Lower leg skin (tissue), 4 donors: ENCODE data around the gene RNASE12. TPM values are rescaled to one million over a fixed set of nuclear protein-coding genes. Genes with fewer than 3 reads are reported as not detected.

Source experiments
- DNase-seq, 2 donors: peaks; one replicate each; pipeline ENCODE4 v3.0.0-alpha.2; 2019; ENCODE audit warnings: low spot score in 2 of 2
- H3K4me3 ChIP-seq: fragments of 200-600 bp; sonication (generic); 2 replicates; pipeline ENCODE4 v1.5.1; 2017; ENCODE audit warnings: mild to moderate bottlenecking, low read depth; ENCODE audit not compliant: poor library complexity, severe bottlenecking
- POLR2A ChIP-seq, 2 donors: fragments of 450-650 bp; IDR thresholded peaks; one replicate each; pipeline ENCODE4 v1.6.1; 2016 to 2017; ENCODE audit warnings: antibody characterized with exemption in 2 of 2, mild to moderate bottlenecking in 1 of 2, moderate library complexity in 1 of 2
- WGBS, 2 donors: methylation state at CpG; one replicate each; pipeline ENCODE4 v1.1.5; 2018; 5-methylcytosine and 5-hydroxymethylcytosine counted together
- intact Hi-C: fragments of 100-400 bp; cut with DNase I; formaldehyde crosslinking; loops from one replicate; pipeline ENCODE4 v1.15.0; 2023; ENCODE audit warnings: low total_unique reads
- total RNA-seq, 4 donors: library from RNA; depleted of rRNA; stranded (reverse); fragments of >200 nt; gene quantifications; one replicate each; pipeline ENCODE4 v1.1.0, GENCODE V29; 2016
- TF ChIP-seq, protein P1 (sequence below), 3 donors: fragments of 450-650 bp; IDR thresholded peaks; one replicate each; pipeline ENCODE4 v1.5.1; 2016; ENCODE audit warnings: antibody characterized with exemption in 3 of 3, mild to moderate bottlenecking in 3 of 3, moderate library complexity in 2 of 3

Gene RNASE12
- total RNA-seq, 4 donors from 2014 or later: not detected

DNA sequence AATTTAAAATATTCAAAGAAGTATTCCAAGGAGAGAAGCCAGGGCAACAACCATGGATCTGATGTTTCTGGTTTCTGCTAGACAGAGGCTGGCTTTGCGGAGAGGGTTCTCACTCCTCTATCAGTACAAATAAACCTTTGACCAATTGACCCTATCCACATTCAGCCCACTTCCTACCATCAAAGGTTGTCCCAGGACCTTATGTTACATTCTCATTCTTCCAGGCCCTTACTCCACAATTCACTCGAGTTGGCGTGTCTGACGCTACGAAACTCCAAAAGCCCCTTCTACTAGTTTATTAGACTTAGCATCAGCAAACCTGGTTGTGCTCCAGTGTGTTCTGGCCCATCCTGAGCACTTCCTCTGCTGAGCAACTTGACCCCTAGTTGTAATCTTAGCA is 24.8 kb upstream of the RNASE12 start:
- 79 to 87% methylated on average over 5 of the region's 5 CpGs for WGBS, 2 donors
- DNase-seq: no peak
- H3K4me3 ChIP-seq: no peak overlapping the region
- intact Hi-C loops: no loop called here
- TF ChIP-seq, protein P1, sequence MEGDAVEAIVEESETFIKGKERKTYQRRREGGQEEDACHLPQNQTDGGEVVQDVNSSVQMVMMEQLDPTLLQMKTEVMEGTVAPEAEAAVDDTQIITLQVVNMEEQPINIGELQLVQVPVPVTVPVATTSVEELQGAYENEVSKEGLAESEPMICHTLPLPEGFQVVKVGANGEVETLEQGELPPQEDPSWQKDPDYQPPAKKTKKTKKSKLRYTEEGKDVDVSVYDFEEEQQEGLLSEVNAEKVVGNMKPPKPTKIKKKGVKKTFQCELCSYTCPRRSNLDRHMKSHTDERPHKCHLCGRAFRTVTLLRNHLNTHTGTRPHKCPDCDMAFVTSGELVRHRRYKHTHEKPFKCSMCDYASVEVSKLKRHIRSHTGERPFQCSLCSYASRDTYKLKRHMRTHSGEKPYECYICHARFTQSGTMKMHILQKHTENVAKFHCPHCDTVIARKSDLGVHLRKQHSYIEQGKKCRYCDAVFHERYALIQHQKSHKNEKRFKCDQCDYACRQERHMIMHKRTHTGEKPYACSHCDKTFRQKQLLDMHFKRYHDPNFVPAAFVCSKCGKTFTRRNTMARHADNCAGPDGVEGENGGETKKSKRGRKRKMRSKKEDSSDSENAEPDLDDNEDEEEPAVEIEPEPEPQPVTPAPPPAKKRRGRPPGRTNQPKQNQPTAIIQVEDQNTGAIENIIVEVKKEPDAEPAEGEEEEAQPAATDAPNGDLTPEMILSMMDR (IDR thresholded peaks at IDR 0.05): no peak
- TF ChIP-seq POLR2A (IDR thresholded peaks at IDR 0.05): no peak

DNA sequence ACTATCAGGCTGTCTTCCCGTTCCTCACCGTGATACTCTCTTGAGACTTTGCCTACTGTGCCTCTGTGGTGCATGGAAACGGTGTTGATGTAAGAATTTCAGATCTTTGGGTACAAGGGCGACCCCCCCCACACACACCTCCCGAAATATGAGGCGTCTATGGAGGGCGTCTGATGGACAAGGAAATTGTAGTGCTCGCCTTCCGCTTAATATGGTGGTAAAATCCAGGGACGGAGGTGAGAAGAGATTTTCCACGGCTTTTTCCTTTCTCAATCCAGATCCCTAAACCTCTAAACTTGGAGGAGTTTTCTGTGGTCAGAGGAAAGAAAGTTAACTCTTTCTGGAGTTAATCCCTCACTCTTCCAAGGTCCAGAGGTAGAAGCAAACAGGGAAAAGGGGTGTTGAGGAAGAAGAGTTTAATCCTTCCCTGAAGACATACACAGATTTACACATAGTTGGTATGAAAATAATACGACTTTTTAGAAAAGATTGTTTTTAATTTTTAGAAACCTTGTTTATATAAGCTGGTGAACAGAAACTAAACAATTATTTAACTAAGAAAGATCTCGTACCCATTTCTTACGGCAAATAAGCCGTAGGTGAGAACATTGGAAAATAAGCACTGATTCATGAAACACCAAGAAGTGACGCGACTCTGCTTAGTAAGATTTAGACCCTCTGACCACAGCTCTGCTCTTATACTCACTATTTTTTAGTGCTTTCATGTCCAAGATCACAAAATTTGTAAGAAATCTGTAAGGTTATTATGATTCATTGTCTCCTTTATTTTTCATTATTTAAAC is 23.1 kb upstream of the RNASE12 start:
- H3K4me3 ChIP-seq: peak overlapping the region; percentile 43
- DNase-seq: no peak
- no peak for TF ChIP-seq POLR2A (IDR thresholded peaks at IDR 0.05)
- TF ChIP-seq, protein P1 (IDR thresholded peaks at IDR 0.05): no peak
- WGBS, 2 donors: 23 to 25% methylated on average over 17 of the region's 17 CpGs
- intact Hi-C loops: loop anchor here (5.0 kb wide), 2 partner anchors 73 to 282 kb away; partner anchors contain the start of genes ANG and CCNB1IP1

- H3K4me3 ChIP-seq: peak overlapping the region; percentile 43
- intact Hi-C loops: loop anchor here (5.0 kb wide), 2 partner anchors 74 to 281 kb away; partner anchors contain the start of genes ANG and CCNB1IP1
- TF ChIP-seq, protein P1 (IDR thresholded peaks at IDR 0.05): peak in 1 of 3 donors; percentile 94
- TF ChIP-seq POLR2A (IDR thresholded peaks at IDR 0.05): no peak
- WGBS, 2 donors: 0 to 1% methylated on average over 34 of the region's 34 CpGs
- DNase-seq: peak; percentile 85 to 96
Measured at GRCh38 chr14:20613094-20614037, 22.2 kb upstream of the RNASE12 start.

DNA sequence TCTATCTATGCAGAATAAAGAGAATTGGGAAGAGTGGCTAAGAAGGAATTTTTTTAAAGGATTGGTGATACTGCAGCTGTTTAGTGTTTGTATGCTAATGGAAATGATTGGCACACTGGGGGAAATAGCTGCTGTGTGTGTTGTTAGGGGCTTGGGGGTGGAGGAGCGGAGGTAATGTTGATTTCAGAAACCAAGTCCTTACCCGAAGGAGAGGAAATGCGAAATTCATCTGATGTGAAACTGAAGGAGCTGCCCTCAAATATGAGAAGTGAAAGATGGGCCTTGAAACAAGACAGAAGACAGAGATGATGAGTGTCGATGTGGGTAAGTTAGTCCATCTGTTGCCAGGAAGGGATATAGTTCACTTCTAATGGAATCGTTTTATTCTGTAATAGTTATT is 21.2 kb upstream of the RNASE12 start:
- WGBS, 2 donors: 50 to 54% methylated on average over 5 of the region's 5 CpGs
- intact Hi-C loops: loop anchor here (5.0 kb wide), 2 partner anchors 75 to 280 kb away; partner anchors contain the start of genes ANG and CCNB1IP1
- no peak overlapping the region for H3K4me3 ChIP-seq
- TF ChIP-seq, protein P1 (IDR thresholded peaks at IDR 0.05): no peak
- no peak for TF ChIP-seq POLR2A (IDR thresholded peaks at IDR 0.05)
- no peak for DNase-seq

GRCh38 chr14:20611277-20611676 is 20.1 kb upstream of the RNASE12 start:
- intact Hi-C loops: loop anchor here (5.0 kb wide), 2 partner anchors 76 to 279 kb away; partner anchors contain the start of genes ANG and CCNB1IP1
- no peak for DNase-seq
- H3K4me3 ChIP-seq: no peak overlapping the region
- no peak for TF ChIP-seq POLR2A (IDR thresholded peaks at IDR 0.05)
- TF ChIP-seq, protein P1 (IDR thresholded peaks at IDR 0.05): no peak
- WGBS, 2 donors: 56 to 61% methylated on average over 4 of the region's 4 CpGs
